ENCODE measurements around the gene MYLK3.
"Not testable (repeated sequence)": the region's sequence is repeated elsewhere in the genome, so short reads cannot be mapped to it uniquely, and the experiment has no call there.

Gene MYLK3

DNA sequence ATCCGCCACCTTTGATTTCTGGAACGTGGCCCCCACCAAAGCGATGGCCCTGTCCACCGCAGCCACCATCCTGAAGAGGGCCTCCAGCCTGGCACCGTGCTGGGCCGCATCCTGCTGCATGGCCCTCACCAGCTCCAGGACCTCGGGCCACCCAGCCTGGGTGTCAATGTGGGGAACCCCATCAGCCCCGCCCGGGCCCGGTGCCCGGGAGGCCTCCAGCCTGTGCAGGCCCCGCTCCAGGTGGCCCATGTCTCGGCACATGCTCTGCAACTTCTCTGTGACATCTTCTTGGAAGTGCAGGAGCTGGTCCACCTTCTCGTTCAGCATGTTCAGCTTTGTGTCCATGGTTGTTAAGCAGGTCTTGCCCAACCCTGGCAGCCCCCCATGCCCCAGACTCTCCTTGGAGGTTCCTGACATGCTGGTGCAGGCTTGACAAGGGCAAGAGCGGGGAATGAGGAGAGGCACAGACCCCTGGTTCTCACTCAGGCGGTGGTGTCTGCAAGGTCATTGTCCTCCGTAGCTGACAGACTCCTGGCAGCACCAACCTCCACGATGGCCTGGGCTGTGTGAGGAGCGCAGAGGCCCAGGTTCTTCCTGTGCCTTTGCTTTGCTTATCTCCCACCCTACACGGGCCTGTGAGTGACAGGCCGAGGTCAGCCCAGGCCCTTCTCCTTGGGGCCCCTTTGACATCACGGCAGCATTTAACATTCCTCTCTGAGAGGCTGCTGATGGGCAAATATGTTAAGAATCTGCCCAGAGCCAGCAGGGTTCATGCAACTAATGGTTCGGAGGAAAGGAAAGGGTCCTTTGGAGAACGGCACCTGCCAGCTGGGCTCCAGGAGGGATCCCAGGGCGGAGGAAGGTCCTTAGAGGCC is at the start of gene MYLK3:
MYLK3 (minus strand) TSS at position 568 of the 875 bp plus-strand sequence; CDS start at position 417, 151 bp downstream.
- no peak for DNase-seq

DNA sequence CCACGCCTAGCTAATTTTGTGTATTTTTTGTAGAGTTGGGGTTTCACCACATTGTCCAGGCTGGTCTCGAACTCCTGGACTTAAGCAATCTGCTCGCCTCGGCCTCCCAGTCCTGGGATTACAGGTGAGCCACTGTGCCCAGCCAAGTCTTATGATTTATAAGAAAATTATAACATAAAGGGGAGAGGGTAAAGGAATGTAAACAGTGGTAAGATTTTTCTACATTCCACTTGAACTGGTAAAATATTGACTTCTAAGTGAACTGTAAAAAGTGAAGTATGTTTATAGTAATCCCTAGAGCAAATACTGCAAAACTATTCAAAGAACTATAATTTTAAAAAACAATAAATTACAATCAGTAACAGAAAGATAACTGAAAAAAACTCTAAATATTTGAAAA is 49.4 kb upstream of the MYLK3 start:
- no peak for DNase-seq

DNA sequence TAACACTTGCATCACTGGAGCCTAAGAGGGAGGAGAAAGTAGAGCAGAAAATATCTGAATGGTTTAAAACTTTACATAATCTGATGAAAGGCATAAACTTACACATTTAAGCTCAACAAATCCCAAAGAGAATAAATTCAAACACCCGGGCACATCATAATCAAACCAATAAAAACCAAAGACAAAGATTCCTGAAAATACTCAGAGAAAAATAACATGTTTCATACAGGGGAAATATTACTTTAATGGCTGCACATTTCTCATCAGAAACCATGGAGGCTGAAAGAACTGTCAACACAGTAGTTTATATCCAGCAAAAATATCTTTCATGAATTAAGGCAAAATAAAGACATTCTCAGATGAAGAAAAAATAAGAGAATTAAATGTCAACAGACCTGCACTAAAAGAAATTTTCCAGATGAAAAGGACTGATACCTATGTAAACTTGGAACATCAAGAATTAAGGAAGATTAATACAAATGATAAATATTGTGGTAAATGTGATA is 48.7 kb upstream of the MYLK3 start:
- no peak for DNase-seq

DNA sequence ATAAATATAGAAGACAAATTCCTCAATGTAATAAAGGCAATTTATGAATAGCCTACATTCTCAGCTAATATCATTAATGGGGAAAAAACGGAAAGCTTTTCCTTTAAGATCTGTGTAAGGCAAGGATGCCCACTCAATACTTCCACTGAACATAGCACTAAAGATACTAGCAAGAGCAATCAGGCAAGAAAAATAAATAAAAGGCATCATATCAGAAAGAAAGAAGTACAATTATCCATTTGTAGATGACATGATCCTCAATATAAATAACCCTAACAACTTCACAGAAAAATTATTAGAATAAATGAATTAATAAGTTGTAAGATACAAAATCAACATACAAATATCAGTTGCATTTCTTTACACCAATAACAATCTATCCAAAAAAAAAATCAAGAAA is 45.7 kb upstream of the MYLK3 start:
- no peak for DNase-seq

DNA sequence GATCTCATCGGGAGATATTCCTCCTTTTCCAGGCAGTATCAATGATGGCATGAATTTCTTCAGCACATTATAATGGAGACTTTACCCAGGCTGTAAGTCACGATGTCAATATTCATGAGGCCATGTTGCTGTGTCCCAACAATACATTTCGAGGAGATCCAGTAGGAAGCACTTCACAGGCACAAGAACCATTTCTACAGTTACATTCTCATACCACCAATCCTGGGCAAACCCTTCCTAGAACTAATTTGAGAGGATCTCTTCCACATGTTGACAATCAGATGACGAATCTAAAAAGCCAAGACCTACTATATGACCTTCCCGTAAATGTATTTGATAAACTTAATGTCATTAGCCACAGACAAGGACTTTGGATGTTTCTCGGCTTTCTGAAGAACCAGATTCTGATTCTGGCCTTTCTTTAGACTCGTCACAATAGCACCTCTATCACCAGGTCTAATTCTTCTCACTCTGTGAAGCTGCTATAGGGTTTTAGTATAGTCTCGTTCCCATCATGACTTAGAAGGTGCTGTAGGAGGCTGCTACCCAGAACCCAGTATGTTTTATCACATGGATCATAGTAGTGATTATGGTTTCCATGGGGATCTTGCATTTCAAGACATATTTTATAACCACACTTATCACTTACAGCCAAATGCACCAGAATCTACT is 42.6 kb upstream of the MYLK3 start:
- no peak for DNase-seq

DNA sequence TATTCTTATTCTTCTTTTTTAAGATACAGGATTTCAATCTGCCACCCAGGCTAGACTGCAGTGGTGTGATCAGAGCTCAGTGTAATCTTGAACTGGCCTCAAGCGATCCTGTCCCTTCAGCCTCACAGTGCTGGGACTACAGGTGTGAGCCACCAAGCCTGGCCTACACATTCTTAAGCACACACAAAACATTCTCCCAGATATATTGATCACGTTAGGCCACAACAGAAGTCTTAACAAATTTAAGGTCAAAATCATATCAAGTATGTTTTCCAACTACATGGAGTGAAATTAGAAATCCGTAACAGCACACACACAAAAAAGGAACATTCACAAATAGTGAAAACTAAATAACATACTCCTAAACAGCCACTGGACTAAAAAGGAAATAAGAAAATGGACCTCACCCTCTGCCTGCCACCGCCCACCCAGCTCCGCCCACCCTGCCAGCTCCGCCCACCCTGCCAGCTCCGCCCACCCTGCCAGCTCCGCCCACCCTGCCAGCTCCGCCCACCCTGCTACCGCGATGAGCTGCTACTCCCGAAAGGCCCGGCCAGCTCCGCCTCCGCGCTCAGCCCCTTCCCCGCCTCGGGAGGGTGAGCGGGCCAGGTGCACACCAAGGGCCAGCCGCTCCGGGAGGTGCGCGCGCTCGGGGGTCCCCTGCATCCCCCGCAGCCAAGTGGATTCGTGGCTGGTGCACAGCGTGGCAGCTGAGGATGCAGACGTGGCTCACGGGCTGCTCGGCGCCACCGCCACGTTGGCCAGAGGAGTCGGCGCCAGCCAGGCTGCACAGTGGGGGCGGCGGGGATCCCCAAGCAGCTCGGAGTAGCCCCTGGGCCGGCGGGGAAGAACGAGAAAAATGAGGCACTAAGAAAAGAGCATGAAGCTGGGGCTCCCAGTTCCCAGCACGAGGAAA is 41.6 kb upstream of the MYLK3 start:
- DNase-seq: peak; percentile 74

DNA sequence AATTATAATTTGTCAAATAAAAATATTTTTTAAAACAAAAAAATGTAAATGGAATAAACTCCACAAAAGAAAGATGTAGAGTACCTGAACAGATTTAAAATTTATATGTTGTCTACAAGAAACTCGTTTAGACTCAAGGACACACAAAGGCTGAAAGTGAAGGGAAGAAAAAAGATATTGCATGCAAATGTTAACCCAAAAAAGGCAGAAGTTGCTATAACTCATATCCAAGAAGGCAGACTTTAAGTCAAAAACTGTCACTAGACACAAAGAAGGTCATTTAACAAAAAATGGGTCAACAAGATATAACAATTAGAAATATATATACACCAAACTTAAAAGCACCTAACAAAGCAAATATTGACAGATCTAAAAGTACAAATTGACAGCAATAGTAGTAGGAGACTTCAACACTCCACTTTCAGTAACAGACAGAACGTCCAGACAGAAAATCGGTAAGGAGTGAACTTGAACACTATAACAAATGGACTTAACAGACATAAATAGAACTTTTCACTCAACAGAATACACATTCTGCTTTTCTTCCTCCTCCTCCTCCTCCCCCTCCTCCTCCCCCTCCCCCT is 40.8 kb upstream of the MYLK3 start:
- no peak for DNase-seq

DNA sequence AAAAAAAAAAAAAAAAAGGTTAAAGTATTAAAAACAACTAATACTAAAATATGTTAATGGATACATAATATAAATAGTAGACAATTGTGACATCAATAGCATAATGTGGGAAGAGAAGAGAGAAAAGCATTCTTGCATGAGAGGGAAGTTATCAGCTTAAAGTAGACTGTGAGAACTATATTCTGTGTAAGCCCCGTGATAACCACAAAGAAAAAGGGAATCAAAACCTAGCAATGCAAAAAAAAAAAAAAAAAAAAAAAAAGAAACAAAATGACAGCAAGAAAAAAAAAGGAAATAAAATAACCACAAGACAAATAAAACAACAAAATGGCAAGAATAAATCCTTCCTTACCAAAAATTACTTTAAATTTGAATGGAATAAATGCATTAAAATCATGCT is 39.8 kb upstream of the MYLK3 start:
- no peak for DNase-seq

DNA sequence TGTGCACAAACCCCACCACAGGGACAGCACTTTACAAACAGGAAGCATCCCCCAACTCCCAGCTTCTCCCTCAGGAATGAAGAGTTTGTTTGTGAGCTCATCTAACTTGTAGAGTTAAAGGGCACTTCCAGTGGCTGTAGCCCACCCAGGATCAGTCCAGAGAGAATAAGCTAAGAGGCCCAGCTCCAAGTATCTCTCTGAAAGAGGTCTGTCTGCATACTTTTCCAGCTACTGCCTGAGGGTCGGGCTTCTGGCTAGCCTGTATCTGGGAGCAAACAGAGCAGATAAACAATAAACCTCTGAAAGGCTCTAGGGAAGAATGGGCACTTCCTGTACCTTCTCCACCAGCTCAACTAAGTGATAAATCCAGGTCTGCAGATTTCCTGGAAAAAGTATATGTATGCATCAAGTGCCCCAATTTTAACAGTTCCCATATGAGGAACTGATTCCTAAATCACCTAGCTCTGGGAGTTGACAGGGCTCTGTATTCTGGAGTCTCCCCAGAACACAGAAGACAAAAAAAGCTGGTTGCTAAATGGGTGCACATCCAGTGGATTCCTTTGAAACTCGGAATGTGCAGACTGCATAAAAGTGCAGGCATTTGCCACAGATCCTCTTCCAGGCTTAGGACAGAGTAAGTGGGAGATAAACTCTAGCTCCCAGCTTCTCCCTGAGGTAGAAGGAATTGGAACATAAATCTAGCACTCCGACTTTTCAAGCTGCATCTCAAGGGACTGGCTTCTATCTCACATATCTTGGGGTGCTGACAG is 37.1 kb upstream of the MYLK3 start:
- no peak for DNase-seq

DNA sequence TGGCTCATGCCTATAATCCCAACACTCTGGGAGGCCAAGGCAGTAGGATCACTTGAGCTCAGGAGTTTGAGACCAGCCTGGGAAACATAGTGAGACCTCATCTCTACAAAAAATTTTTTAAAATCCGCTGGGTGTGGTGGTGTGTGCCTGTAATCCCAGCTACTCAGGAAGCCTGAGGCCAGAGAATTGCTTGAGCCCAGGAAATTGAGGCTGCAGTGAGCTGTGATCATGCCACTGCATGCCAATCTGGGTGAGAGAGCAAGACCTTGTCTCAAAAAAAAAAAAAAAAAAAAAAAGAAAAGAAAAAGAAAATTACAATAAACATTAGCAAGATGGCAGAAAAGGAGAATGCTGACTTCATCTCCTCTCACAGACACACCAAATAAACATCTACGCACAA is 36.4 kb upstream of the MYLK3 start:
- DNase-seq: not testable (repeated sequence)

DNA sequence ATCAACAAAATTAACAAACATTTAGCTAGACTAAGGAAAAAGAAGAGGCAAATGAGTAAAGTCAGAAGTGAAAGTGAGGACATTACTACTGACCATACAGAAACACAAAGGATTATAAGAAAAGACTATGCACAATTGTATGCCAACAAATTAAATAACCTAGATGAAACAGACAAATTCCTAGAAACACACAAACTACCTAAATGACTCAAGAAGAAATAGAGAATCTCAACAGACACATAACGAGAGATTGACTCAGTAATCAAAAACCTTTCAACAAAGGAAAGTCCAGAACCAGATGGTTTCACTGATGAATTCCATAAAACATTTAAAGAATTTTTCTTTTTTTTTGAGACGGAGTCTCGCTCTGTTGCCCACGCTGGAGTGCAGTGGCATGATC is 35.7 kb upstream of the MYLK3 start:
- DNase-seq: no peak

DNA sequence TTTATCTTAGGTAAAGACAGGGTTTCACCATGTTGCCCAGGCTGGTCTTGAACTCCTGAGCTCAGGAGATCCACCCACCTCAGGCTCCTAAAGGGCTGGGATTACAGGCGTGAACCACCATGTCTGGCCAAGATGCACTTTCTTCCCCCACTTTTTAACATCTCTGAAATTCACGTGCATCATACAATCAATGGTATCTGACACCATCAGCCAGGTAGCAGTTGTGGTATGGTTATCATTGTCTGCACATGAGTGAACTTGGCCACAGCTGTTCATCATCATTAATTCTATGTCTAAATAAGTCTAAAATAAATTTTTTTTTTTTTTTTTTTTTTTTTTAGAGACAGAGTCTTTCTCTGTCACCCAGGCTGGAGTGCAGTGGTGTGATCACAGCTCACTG is 34.2 kb upstream of the MYLK3 start:
- DNase-seq: no peak

DNA sequence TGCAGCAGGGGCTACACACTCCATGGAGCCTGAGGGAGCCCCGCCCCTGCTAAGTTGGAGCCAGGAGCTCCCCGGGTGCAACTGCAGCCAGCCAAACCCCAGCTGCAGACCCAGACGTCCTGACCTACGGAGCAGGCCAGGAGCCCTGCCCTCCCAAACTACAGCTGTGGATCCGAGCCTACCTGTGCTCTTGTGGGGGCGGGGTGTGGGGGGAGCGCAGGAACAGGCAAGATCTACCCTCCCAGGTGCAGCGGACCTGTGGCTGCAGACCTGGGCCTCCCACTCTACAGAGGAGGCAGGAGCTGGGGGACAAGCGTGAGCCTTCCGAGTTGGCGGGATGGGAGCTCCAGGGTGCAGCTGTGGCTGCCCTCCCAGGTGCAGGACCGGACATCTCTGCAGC is 29.7 kb upstream of the MYLK3 start:
- DNase-seq: no peak

DNA sequence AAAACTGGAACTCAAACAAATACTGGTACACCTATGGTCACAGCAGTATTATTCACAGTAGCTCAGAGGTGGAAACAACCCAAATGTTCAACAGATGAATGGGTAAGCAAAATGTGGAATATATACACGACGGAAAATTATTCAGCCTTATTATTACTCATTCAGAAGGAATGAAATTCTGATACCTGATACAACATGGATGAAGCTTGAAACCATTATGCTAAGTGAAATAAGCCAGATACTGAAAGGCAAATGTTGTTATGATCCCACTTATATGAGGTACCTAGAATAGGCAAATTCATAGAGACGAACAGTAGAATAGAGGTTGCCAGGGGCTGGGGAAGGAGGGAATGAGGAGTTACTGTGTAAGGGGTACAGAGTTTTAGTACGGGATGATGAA is 27.1 kb upstream of the MYLK3 start:
- no peak for DNase-seq

DNA sequence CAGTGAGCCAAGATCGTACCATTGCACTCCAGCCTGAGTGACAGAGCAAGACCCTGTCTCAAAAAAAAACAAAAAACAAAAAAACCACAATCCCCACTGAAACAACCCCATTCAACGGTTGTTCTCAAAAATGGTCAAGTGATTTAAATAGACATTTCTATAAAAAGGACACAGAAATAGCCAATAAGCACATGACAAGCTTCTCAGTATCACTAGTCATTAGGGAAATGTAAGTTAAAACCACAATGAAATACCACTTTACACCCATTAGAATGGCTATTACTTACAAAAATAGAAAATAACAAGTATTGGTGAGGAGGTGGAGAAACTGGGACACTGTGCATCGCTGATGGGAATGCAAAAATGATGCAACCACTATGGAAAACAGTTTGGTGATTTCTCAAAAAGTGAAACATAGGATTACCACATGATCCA is 26.6 kb upstream of the MYLK3 start:
- no peak for DNase-seq

DNA sequence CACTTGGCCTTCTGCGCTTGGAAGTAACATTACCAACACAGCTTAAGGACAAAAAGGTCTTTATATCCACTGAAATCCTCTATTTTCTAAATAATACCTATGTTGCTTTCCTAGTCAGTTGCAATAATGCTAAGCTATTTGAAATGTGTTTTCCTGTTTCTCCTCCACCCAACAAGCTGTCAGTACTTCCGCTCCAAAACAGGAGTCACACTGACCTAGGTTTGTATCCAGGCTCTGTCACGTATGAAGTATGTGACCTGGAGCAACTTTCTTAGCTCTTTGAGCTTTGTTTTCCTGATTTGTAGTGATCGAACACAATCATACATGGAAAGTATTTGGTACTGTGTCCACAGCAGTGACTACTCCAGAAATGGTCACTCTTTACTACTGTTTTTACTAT is 24.3 kb upstream of the MYLK3 start:
- no peak for DNase-seq

DNA sequence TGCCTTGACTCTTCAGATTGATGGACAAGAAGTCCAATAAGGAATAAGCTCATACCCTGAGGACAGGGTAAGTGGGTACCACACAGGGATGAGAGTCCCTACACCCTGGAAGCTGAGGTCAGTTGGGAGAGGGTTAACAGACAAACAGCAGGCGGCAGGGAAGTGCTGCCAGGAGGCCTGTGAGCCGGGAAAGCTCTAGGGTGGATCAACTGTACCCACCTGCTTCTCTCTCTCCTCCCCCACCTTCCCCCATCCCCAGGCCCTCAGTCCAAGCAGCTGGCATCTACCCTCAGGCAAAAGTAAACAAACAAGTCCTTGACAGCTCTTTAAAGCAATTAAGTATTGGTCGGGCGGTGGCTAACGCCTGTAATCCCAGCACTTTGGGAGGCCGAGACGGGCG is 20.7 kb upstream of the MYLK3 start:
- no peak for DNase-seq

DNA sequence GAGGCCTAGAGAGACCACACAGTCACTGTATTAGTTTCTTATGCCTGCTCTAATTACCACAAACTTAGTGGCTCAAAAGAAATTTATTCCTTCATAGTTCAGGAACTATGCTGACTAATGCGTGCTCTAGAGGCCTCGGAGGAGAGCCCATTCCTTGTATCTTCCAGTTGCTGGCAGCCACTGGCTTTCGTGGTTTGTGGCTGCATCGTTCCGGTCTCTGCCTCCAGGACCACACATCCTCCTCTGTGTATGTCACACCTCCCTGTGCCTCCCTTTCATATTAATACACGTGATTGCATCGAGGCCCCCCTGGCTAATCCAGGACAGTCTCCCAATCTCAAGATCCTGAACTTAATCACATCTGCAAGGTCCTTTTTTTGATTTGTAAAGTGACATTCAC is 16.9 kb upstream of the MYLK3 start:
- no peak for DNase-seq

DNA sequence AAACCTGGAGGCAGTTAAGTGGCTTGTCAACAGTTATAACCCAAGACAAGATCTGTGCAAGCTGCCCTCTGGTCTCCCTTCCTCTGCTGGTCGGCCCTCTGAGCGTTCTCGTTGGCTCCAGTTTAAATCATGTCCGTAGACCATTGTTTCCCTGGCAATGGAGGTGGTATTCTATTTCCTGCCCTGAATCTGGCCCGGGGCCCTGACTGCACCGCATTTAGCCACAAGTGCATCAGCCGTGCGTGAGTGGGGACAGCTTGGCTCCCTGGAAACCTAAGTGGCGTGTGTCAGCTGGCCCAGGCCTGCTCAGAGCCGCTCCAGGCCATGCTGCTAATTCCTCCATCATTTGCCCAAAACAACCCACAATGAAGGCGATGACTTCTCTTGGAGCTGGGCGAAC is 15.0 kb upstream of the MYLK3 start:
- DNase-seq: no peak

DNA sequence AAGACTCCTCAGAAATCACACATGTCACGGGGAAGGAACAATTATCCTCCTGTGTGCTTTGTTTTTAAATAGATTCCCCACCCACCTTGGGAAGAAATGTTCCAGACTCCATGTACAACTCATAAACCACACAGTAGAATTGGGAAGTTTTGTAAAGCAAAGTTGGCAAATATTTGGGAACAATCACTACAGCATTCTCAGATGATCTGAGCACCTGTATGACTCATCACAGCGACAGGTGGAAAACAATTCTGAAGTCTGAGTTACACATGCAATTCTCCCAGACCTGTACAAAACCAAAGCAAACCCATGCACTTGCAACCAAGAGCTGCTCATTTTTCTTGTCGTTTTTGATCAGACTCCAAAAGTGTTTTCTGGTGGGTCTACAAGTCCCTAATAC is 14.4 kb upstream of the MYLK3 start:
- no peak for DNase-seq

DNA sequence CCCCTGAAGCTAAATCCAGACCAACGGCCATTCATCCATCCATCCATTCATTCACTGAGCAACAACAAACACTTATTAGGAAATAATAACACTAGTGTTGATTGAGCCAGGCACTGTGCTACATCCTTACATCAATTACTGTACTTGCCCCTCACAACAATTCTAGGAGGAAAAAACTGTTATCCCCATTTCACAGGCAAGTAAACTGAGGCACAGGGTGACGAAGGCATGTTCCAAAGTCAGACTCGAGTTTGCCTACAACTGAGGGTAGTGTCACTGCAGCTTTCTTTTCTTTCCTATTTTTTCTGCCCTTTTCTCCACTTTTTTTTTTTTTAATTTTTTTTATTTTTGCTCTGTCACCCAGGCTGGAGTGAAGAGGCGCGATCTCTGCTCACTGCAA is 11.2 kb upstream of the MYLK3 start:
- DNase-seq: no peak
